ENCODE results near the gene RTP2. TPM values are rescaled to one million over a fixed set of nuclear protein-coding genes. Genes with fewer than 3 reads are reported as not detected.

RTP2 gene
- total and polyA plus RNA-seq, 2 experiments from 2014 or later = not detected

DNA sequence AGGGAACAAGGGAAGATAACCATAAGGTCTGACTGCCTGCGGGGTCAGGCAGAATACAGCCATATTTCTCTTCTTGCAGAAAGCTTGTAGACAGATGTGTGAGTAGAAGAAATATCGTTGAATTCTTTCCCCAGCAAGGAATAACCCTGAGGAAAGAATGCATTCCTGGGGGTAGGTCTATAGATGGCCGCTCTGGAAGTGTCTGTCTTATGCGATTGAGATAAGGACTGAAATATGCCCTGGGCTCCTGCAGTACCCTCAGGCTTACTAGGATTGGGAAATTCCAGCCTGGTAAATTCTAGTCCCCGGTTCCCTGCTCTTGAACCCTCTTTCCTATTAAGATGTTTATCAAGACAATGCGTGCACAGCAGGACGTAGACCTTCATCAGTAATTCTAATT, 16.4 kb downstream of the RTP2 start (continued):
- TF ChIP-seq STAT1 (IDR thresholded peaks at IDR 0.05; ENCODE audit: unreplicated experiment) = no peak

DNA sequence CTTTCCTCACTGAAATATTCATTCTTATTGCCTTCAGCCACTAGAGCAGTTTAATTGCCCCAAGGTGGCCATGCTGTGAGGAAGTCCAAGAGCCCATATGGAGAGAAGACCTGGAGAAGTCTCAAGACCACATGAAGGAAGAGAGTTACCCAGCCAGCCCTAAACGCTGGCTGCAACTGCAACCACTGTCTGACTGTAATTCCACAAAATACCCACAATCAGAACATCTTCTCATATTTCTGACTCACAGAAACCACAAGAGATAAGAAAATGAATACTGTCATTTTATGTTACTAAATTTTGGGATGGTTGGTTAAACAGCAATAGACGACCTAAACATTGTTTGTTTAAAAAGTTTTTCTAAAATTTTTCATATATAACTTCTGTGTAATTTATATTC, 17.5 kb downstream of the RTP2 start:
- H3K36me3 ChIP-seq (ENCODE audit: insufficient read depth) = peaks cover 16% of the 10 kb centered on the region
- no peaks in the 10 kb centered on the region; the same call in 1 of the 2 replicates for H3K9me2 ChIP-seq (ENCODE audit: insufficient read depth)
- H3K27me3 ChIP-seq (ENCODE audit: insufficient read depth) = no peaks in the 10 kb centered on the region
- H3F3A ChIP-seq (replicated peaks; ENCODE audit: low read depth) = no peaks in the 10 kb centered on the region
- H3K4me1 Mint-ChIP-seq = peaks cover 2% of the 10 kb centered on the region; the same call in 1 of the 3 replicates
- H3K36me3 Mint-ChIP-seq (ENCODE audit: low read depth) = peaks cover 23% of the 10 kb centered on the region
- no peak overlapping the region for H3K4me3 Mint-ChIP-seq
- H3K27ac ChIP-seq (ENCODE audit: low read depth) = no peak overlapping the region
- no peak overlapping the region for H3K4me2 ChIP-seq
- H4K20me1 ChIP-seq (replicated peaks; ENCODE audit: insufficient read depth) = no peaks in the 10 kb centered on the region
- H3K4me3 ChIP-seq = no peak overlapping the region
- H3K9me3 Mint-ChIP-seq = peaks cover 26% of the 10 kb centered on the region
- no peaks in the 10 kb centered on the region for H3K79me2 ChIP-seq (replicated peaks; ENCODE audit: insufficient read depth)
- H3K4me1 ChIP-seq (ENCODE audit: insufficient read depth) = 0 out of 2 replicates have a peak, but pooled peaks cover 7% of the 10 kb centered on the region
- peaks cover 1% of the 10 kb centered on the region for H3K27me3 Mint-ChIP-seq (ENCODE audit: insufficient read depth, low read depth, poor library complexity)
- DNase-seq (ENCODE audit: low spot score) (no peak), ATAC-seq (no peak)
- H2AFZ ChIP-seq = no peak overlapping the region
- TF ChIP-seq EZH2 (IDR thresholded peaks at IDR 0.05; ENCODE audit: low read depth, unreplicated experiment) = no peak
- TF ChIP-seq, protein P1, sequence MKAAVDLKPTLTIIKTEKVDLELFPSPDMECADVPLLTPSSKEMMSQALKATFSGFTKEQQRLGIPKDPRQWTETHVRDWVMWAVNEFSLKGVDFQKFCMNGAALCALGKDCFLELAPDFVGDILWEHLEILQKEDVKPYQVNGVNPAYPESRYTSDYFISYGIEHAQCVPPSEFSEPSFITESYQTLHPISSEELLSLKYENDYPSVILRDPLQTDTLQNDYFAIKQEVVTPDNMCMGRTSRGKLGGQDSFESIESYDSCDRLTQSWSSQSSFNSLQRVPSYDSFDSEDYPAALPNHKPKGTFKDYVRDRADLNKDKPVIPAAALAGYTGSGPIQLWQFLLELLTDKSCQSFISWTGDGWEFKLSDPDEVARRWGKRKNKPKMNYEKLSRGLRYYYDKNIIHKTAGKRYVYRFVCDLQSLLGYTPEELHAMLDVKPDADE (IDR thresholded peaks at IDR 0.05) = no peak
- no peak for TF ChIP-seq POLR2AphosphoS5 (IDR thresholded peaks at IDR 0.05; ENCODE audit: low read depth)
- no peak for TF ChIP-seq EZH2phosphoT487 (IDR thresholded peaks at IDR 0.05; ENCODE audit: unreplicated experiment)
- no peak for TF ChIP-seq NANOG (IDR thresholded peaks at IDR 0.05; ENCODE audit: borderline replicate concordance)
- TF ChIP-seq, protein P2, sequence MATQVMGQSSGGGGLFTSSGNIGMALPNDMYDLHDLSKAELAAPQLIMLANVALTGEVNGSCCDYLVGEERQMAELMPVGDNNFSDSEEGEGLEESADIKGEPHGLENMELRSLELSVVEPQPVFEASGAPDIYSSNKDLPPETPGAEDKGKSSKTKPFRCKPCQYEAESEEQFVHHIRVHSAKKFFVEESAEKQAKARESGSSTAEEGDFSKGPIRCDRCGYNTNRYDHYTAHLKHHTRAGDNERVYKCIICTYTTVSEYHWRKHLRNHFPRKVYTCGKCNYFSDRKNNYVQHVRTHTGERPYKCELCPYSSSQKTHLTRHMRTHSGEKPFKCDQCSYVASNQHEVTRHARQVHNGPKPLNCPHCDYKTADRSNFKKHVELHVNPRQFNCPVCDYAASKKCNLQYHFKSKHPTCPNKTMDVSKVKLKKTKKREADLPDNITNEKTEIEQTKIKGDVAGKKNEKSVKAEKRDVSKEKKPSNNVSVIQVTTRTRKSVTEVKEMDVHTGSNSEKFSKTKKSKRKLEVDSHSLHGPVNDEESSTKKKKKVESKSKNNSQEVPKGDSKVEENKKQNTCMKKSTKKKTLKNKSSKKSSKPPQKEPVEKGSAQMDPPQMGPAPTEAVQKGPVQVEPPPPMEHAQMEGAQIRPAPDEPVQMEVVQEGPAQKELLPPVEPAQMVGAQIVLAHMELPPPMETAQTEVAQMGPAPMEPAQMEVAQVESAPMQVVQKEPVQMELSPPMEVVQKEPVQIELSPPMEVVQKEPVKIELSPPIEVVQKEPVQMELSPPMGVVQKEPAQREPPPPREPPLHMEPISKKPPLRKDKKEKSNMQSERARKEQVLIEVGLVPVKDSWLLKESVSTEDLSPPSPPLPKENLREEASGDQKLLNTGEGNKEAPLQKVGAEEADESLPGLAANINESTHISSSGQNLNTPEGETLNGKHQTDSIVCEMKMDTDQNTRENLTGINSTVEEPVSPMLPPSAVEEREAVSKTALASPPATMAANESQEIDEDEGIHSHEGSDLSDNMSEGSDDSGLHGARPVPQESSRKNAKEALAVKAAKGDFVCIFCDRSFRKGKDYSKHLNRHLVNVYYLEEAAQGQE (IDR thresholded peaks at IDR 0.05; ENCODE audit: unreplicated experiment) = no peak
- no peak for TF ChIP-seq CREB1 (CRISPR knock-in tag; IDR thresholded peaks at IDR 0.05; ENCODE audit: low read depth)
- TF ChIP-seq, protein P3, sequence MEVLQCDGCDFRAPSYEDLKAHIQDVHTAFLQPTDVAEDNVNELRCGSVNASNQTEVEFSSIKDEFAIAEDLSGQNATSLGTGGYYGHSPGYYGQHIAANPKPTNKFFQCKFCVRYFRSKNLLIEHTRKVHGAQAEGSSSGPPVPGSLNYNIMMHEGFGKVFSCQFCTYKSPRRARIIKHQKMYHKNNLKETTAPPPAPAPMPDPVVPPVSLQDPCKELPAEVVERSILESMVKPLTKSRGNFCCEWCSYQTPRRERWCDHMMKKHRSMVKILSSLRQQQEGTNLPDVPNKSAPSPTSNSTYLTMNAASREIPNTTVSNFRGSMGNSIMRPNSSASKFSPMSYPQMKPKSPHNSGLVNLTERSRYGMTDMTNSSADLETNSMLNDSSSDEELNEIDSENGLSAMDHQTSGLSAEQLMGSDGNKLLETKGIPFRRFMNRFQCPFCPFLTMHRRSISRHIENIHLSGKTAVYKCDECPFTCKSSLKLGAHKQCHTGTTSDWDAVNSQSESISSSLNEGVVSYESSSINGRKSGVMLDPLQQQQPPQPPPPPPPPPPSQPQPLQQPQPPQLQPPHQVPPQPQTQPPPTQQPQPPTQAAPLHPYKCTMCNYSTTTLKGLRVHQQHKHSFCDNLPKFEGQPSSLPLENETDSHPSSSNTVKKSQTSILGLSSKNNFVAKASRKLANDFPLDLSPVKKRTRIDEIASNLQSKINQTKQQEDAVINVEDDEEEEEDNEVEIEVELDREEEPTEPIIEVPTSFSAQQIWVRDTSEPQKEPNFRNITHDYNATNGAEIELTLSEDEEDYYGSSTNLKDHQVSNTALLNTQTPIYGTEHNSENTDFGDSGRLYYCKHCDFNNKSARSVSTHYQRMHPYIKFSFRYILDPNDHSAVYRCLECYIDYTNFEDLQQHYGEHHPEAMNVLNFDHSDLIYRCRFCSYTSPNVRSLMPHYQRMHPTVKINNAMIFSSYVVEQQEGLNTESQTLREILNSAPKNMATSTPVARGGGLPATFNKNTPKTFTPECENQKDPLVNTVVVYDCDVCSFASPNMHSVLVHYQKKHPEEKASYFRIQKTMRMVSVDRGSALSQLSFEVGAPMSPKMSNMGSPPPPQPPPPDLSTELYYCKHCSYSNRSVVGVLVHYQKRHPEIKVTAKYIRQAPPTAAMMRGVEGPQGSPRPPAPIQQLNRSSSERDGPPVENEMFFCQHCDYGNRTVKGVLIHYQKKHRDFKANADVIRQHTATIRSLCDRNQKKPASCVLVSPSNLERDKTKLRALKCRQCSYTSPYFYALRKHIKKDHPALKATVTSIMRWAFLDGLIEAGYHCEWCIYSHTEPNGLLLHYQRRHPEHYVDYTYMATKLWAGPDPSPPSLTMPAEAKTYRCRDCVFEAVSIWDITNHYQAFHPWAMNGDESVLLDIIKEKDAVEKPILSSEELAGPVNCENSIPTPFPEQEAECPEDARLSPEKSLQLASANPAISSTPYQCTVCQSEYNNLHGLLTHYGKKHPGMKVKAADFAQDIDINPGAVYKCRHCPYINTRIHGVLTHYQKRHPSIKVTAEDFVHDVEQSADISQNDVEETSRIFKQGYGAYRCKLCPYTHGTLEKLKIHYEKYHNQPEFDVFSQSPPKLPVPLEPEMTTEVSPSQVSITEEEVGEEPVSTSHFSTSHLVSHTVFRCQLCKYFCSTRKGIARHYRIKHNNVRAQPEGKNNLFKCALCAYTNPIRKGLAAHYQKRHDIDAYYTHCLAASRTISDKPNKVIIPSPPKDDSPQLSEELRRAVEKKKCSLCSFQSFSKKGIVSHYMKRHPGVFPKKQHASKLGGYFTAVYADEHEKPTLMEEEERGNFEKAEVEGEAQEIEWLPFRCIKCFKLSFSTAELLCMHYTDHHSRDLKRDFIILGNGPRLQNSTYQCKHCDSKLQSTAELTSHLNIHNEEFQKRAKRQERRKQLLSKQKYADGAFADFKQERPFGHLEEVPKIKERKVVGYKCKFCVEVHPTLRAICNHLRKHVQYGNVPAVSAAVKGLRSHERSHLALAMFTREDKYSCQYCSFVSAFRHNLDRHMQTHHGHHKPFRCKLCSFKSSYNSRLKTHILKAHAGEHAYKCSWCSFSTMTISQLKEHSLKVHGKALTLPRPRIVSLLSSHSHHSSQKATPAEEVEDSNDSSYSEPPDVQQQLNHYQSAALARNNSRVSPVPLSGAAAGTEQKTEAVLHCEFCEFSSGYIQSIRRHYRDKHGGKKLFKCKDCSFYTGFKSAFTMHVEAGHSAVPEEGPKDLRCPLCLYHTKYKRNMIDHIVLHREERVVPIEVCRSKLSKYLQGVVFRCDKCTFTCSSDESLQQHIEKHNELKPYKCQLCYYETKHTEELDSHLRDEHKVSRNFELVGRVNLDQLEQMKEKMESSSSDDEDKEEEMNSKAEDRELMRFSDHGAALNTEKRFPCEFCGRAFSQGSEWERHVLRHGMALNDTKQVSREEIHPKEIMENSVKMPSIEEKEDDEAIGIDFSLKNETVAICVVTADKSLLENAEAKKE (CRISPR knock-in tag; IDR thresholded peaks at IDR 0.05) = no peak
- TF ChIP-seq JUNB (IDR thresholded peaks at IDR 0.05; ENCODE audit: unreplicated experiment) = no peak
- TF ChIP-seq ZNF331 (CRISPR knock-in tag; IDR thresholded peaks at IDR 0.05; ENCODE audit: low read depth) = no peak
- TF ChIP-seq CTCF (conservative IDR thresholded peaks at IDR 0.05; ENCODE audit: low read depth in 2 of 2) = no peak
- TF ChIP-seq STAT1 (IDR thresholded peaks at IDR 0.05; ENCODE audit: unreplicated experiment) = no peak
- no peak for TF ChIP-seq ZNF114 (CRISPR knock-in tag; IDR thresholded peaks at IDR 0.05)
- no peak overlapping the region for H3K27ac Mint-ChIP-seq

All from GM23338 (cell line).